ENCODE data around the gene IMPG1. TPM values are rescaled to one million over a fixed set of nuclear protein-coding genes. Genes with fewer than 3 reads are reported as not detected.

IMPG1 gene
- total and polyA plus RNA-seq, 9 donors: not detected

DNA sequence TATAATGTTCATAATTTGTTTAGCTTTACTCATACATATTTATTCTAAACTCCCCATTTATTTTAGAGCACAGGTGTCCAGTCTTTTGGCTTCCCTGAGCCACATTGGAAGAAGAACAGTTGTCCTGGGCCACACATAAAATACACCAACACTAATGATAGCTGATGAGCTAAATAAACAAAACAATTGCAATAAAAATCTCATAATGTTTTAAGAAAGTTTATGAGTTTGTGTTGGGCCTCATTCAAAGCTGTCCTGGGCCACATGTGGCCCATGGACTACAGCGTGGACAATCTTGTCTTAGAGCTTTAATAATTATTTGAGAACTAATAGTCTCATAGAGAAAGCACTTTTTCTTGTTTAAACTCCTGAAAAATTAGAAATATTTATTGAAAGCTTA, 192.2 kb downstream of the IMPG1 start:
- 88 to 94% (median 93%) methylated on average over 1 of the region's 1 CpG for WGBS, 3 donors
- Histone ChIP-seq H3K9me3 (no peaks in the 10 kb centered on the region), H3K4me1 (ENCODE audit: insufficient read depth) (no peaks in the 10 kb centered on the region), H3K4me3 (no peak overlapping the region), H3K36me3 (no peaks in the 10 kb centered on the region), H3K27ac (no peak overlapping the region), H3K27me3 (no peaks in the 10 kb centered on the region)
- intact Hi-C loops (cut with DNase I): no loop called here
- no peak for DNase-seq
- TF ChIP-seq EP300 (IDR thresholded peaks at IDR 0.05): no peak
- no peak for TF ChIP-seq POLR2A (IDR thresholded peaks at IDR 0.05)
- TF ChIP-seq CTCF (IDR thresholded peaks at IDR 0.05): no peak

GRCh38 chr6:75876152-75876551, 196.3 kb downstream of the IMPG1 start:
- Histone ChIP-seq H3K4me1 (ENCODE audit: insufficient read depth) (no peaks in the 10 kb centered on the region), H3K27ac (no peak overlapping the region), H3K36me3 (no peaks in the 10 kb centered on the region), H3K9me3 (no peaks in the 10 kb centered on the region), H3K4me3 (no peak overlapping the region), H3K27me3 (no peaks in the 10 kb centered on the region)
- TF ChIP-seq CTCF (IDR thresholded peaks at IDR 0.05) (no peak), EP300 (IDR thresholded peaks at IDR 0.05) (no peak), POLR2A (IDR thresholded peaks at IDR 0.05) (no peak)
- intact Hi-C loops (cut with DNase I): no loop called here
- no peak for DNase-seq

- no peaks in the 10 kb centered on the region for H3K36me3 ChIP-seq
- no peak overlapping the region for H3K27ac ChIP-seq
- no peaks in the 10 kb centered on the region for H3K27me3 ChIP-seq
- TF ChIP-seq EP300 (IDR thresholded peaks at IDR 0.05) (no peak), CTCF (IDR thresholded peaks at IDR 0.05) (no peak), POLR2A (IDR thresholded peaks at IDR 0.05) (no peak)
- WGBS, 3 donors: 80 to 85% (median 82%) methylated on average over 2 of the region's 2 CpGs
- no peaks in the 10 kb centered on the region for H3K9me3 ChIP-seq
- no peak overlapping the region for H3K4me3 ChIP-seq
- intact Hi-C loops (cut with DNase I): no loop called here
- H3K4me1 ChIP-seq (ENCODE audit: insufficient read depth): no peaks in the 10 kb centered on the region
- no peak for DNase-seq
Observed at GRCh38 chr6:75874224-75874623, 198.2 kb downstream of the IMPG1 start.

Small RNAs within 50 kb of the gene (small RNA-seq; reads per million reads assigned to genes)
- gene RF00019: not detected
- gene RNU6-248P: not detected
